ENCODE results near the gene ABCA2.

ABCA2 gene, protein sequence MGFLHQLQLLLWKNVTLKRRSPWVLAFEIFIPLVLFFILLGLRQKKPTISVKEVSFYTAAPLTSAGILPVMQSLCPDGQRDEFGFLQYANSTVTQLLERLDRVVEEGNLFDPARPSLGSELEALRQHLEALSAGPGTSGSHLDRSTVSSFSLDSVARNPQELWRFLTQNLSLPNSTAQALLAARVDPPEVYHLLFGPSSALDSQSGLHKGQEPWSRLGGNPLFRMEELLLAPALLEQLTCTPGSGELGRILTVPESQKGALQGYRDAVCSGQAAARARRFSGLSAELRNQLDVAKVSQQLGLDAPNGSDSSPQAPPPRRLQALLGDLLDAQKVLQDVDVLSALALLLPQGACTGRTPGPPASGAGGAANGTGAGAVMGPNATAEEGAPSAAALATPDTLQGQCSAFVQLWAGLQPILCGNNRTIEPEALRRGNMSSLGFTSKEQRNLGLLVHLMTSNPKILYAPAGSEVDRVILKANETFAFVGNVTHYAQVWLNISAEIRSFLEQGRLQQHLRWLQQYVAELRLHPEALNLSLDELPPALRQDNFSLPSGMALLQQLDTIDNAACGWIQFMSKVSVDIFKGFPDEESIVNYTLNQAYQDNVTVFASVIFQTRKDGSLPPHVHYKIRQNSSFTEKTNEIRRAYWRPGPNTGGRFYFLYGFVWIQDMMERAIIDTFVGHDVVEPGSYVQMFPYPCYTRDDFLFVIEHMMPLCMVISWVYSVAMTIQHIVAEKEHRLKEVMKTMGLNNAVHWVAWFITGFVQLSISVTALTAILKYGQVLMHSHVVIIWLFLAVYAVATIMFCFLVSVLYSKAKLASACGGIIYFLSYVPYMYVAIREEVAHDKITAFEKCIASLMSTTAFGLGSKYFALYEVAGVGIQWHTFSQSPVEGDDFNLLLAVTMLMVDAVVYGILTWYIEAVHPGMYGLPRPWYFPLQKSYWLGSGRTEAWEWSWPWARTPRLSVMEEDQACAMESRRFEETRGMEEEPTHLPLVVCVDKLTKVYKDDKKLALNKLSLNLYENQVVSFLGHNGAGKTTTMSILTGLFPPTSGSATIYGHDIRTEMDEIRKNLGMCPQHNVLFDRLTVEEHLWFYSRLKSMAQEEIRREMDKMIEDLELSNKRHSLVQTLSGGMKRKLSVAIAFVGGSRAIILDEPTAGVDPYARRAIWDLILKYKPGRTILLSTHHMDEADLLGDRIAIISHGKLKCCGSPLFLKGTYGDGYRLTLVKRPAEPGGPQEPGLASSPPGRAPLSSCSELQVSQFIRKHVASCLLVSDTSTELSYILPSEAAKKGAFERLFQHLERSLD (N-terminal part only)

GRCh38 chr9:137027369-137028262 is at the start of gene ABCA2:
Gene ABCA2 (minus strand): TSS chr9:137028237. CDS start chr9:137028140, 97 bp downstream.
- in situ Hi-C loops (cut with MboI; ENCODE audit: low sequenced_read_pairs): no loop called here

GRCh38 chr9:137077010-137077747 is 49.1 kb upstream of the ABCA2 start, which contains the start of gene UAP1L1:
Gene UAP1L1 (plus strand): TSS chr9:137077517. CDS start chr9:137077533, 16 bp downstream.
- in situ Hi-C loops (cut with MboI; ENCODE audit: low sequenced_read_pairs): no loop called here

DNA sequence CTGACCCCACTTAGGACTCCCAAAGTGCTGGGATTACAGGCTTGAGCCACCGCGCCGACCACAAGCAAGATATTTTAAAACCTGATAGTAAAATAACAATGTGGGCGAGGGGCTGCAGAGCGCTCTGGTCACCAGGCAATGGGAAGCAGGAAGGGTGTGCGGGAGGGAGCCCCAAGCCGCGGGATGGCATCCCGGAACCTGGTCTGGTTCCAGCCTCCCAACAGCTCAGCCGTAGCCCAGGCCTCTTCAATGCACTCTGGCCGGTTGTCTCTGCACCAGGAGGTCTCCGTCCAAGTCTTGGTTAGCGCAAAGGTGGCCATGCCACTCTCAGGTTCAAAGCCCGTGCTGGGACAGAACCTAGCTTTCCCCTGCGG is 48.6 kb upstream of the ABCA2 start:
- in situ Hi-C loops (cut with MboI; ENCODE audit: low sequenced_read_pairs): no loop called here

DNA sequence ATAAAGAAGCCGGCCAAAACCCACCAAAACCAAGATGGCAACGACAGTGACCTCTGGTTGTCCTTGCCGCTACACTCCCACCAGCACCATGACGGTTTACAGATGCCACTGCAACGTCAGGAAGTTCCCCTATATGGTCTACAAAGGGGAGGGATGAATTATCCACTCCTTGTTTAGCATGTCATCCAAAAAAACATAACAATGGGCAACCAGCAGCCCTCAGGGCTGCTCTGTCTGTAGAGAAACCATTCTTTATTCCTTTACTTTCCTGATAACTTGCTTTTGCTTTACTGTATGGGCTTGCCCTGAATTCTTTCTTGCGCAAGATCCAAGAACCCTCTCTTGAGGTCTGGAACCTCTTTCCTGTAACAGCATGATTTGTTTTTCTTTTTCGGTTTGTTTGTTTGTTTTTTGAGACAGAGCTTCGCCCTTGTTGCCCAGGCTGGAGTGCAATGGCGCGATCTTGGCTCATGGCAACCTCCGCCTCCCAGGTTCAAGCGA is 47.3 kb upstream of the ABCA2 start:
- in situ Hi-C loops (cut with MboI; ENCODE audit: low sequenced_read_pairs): no loop called here

- in situ Hi-C loops (cut with MboI; ENCODE audit: low sequenced_read_pairs): no loop called here
Measured at GRCh38 chr9:137074657-137075274, 46.7 kb upstream of the ABCA2 start.

GRCh38 chr9:137073992-137074399 is 46.0 kb upstream of the ABCA2 start:
- in situ Hi-C loops (cut with MboI; ENCODE audit: low sequenced_read_pairs): no loop called here

- in situ Hi-C loops (cut with MboI; ENCODE audit: low sequenced_read_pairs): no loop called here
Measured at GRCh38 chr9:137071282-137071681, 43.2 kb upstream of the ABCA2 start.

GRCh38 chr9:137070906-137071275 is 42.9 kb upstream of the ABCA2 start:
- in situ Hi-C loops (cut with MboI; ENCODE audit: low sequenced_read_pairs): no loop called here

DNA sequence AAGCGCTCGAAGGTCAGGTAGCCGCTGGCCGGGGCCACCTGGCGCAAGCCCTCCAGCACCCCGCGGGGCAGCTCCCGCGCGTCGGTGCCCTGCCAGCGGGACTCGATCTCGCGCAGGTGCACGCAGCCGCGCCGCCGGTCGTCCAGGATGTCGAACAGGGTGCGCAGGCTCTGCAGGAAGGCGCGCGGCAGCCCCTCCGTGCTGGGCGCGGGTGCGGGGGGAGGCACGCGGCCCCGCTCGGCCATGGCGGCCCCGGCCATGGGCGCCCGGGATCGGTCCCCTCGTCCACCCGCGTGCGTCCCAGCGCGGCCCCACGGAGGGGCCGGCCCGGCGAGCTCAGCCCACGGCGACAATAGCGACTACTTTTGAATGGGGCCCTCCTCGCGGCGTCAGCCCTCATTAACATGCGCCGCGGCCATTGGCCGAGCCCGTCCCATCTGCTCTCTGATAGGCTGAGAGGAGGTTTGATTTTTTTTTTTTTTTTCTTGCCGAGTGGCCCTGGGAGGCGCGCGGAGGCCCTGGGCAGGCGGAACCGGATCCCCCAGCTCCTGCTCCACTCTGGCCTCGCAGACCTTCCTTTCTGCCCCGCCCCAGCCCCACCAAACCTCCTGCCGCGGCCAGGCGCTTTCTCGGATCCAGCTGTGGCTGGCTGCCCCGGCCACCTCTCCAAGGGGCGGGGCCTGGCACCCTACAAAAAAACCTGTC is 42.3 kb upstream of the ABCA2 start, which contains the start of gene SAPCD2:
Gene SAPCD2, minus strand, starts transcription at position 357 of the 705 bp plus-strand sequence. Its CDS starts 97 bp downstream, at position 260.
- in situ Hi-C loops (cut with MboI; ENCODE audit: low sequenced_read_pairs): no loop called here

DNA sequence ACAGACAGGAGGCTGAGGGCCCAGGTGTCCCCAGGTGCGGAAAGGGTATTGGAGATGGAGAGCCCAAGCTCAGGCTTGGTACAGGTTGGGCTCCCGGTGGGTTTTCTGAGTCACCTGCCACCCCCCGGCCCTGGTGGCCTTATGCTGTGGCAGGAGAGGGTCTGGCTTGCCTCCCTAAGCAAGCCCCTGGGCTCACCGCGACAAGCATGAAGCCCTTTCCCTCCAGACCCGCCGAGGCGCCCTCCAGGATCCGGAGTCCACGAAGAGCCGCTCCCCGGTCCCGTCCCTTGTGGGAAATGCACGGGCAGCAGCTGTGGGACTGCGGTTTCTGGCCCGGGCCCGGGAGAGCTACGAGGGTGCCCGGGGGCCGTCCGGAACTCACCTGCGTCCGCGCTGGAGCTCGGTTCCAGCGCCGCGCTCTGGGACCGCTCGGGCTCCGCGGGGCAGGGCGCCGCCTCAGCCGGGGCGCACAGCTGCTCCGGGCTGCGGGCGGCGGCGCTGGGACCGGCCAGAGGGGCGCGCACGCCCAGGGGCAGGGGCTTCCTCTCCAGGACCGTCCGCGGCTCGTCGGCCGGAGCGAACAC is 41.6 kb upstream of the ABCA2 start:
- in situ Hi-C loops (cut with MboI; ENCODE audit: low sequenced_read_pairs): no loop called here

DNA sequence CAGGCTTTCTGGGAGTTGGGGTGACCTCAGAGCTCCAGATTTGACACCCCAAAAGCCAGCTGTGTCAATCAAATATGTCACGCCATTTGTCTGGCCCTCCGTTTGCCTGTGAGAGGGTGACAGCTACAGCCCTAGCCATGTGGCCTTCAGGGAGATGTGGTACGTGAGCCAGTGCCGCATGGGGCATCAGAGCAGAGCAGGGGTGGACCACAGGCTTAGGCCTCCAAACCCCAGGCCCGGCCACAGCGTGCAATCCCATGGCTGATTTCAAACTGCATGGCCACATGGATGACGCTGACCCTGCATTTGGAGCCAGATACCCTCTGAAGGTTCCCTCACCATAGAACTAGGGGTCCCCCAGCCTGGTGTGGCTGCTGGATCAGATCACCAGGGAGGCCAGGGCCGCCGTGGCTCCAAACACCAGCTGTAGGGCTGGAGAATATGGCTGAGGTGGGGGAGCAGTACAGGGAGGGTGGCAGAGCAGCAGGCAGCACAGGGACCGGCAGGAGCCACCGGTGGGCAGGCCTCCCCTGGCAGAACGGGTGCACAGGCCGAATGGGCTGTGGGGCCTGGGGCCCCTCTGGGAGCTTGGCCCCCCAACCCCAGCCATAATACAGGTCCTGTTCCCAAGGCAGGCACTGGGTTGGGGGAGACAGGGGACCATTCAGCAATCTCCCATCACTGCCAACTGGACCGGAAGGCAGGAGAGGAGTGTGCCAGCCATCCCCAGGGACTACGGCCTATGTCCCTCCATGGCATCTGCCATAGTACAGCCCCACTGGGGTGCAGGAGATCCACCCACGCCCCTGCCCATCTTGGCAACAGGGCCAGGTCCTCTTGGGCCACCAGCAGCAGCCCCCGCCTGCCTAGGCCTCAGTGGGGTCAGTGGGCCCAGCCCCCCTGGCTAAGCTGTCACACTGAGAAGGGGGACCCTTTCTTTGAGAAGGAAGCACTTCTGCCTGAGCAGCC is 40.8 kb upstream of the ABCA2 start:
- in situ Hi-C loops (cut with MboI; ENCODE audit: low sequenced_read_pairs): no loop called here

DNA sequence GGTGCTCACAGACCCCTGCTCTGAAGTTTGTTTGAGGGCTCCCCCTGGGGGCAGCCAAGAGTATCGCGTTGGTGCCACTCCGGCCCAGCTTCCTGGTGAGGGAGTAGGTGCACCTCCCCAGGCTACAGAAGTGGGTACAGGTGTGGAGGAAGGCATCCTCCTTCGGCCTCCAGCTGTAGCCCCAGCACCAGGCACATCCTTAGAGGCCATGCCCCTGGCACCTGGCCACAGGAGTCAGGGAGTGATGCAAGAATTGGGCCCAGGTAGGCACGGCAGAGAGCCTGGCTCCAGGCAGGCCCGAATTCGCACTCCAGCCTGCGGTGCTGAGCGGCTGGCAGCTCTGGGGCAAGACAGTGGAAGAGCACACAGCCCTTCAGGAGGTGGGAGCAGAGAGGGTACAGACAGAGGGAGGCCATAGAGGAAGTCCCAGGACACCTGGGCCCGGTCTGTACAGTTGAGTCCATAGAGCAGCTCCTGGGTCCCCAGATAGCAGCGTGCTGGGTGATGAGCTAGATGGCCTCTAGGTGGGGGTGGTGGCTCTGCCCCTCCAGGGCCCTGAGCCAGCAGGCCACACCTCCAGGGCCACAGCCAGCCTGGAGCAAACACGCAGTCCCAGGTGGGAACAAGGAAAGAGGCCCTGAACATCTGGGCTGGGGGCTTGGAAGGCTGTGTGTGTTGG is 40.0 kb upstream of the ABCA2 start:
- in situ Hi-C loops (cut with MboI; ENCODE audit: low sequenced_read_pairs): no loop called here

GRCh38 chr9:137066096-137066861 is 38.2 kb upstream of the ABCA2 start:
- in situ Hi-C loops (cut with MboI; ENCODE audit: low sequenced_read_pairs): no loop called here

DNA sequence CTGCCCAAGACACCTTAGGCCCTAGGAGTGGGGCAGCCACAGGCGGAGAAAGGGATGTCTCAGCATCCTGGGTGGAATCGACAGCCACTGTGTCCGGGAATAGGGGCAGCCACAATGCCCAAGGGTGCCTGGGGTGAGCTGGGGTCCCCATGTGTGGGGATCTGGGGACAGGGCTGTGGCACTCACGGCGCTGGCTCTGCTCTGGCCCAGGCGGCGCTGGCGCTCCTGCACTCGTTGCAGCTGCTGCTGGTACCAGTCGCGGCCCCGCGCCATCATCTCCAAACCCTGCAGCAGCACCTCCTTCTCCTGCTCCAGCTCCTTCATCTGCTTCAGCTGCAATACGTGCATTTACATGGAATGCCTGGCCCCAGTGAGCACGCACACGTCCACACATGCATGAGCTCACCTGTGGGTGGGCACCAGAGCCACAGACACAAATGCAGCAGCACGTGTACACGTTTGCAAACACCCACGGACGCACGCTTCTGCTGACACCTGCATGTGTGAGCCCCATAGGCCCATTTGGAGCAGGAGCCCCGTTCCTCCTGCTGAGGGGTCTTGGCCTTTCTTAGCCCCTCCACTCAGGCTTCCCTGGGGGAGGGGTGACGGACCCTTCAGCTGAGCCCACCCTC is 37.4 kb upstream of the ABCA2 start:
- in situ Hi-C loops (cut with MboI; ENCODE audit: low sequenced_read_pairs): no loop called here

GRCh38 chr9:137064880-137065164 is 36.8 kb upstream of the ABCA2 start:
- in situ Hi-C loops (cut with MboI; ENCODE audit: low sequenced_read_pairs): no loop called here

Measured in HL-60/S4 treated with phorbol 12-myristate 13-acetate at 8.2 ng/mL for 4 days and 3 days (cell line).